GM21717 (cell line): ENCODE data around the gene VMP1.

ENCODE experiments used
- ATAC-seq: cut with Tn5 transposase; IDR thresholded peaks from one replicate; pipeline ENCODE4 v1.9.1; 2021; ENCODE audit warnings: mild to moderate bottlenecking, moderate library complexity; ENCODE audit not compliant: unreplicated experiment

VMP1 gene

DNA sequence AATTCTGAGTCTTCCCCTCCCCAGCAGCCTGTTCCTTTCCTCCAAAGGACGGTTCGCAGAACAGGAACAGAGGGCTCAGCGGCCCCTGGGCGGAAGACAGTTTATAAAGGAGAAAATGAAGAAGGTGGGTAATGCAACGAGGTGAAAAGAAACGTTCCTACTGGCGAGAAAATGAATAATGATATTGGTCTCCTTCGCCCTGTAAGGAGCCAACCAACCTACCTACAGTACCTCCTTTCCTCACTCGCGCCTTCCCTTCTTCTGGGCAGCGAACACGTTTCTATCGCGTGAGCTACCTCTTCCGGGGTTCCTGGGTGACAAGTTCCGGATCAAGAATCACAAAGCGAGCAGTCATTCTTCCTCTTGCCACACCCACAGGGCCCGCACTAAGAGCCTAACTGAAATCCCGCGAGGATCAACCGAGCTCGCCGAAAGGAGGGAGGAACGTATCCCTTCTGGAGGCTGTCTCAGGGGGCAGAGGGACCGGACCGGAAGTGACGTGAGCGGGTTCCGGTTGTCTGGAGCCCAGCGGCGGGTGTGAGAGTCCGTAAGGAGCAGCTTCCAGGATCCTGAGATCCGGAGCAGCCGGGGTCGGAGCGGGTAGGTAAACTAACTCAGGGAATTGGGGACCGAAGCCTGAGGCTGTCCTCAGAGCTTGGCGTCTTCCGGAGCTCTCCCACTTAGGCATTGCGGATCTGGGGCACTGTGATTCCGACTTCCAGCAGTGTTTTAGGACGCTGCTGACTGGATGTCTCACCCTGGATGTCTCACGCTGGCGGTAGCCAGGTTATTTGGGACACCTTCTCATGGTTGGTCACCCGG is at the start of gene VMP1, which contains the start of gene PTRH2:
VMP1 (plus strand) TSS at position 506 of the 822 bp plus-strand sequence. CDS start 23,793 bp downstream, outside the sequence.
PTRH2 (minus strand) TSS at position 282 of the 822 bp plus-strand sequence. CDS start 9,452 bp downstream, outside the sequence.
- ATAC-seq = peak; percentile 95

GRCh38 chr17:59666235-59666634 is 41.2 kb upstream of the VMP1 start:
- no peak for ATAC-seq

DNA sequence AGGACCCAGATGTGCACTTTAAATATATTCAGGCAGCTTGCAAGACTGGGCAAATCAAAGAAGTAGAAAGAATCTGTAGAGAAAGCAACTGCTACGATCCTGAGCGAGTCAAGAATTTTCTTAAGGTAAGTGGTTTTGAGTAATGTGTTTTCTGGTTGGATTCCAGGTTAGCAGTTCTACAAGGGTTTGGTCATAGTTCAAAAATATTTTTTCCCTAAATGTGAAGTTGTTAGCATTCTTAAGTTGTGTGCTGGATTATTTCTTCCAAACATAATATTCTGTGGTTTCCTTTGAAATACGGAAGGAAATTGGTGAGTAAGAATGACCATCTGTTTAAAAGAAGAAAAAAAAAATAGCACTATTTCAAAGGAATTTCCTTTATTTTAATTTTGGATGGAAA is 38.6 kb upstream of the VMP1 start:
- ATAC-seq = no peak

- no peak for ATAC-seq
Measured at GRCh38 chr17:59669411-59669810, 38.0 kb upstream of the VMP1 start.

DNA sequence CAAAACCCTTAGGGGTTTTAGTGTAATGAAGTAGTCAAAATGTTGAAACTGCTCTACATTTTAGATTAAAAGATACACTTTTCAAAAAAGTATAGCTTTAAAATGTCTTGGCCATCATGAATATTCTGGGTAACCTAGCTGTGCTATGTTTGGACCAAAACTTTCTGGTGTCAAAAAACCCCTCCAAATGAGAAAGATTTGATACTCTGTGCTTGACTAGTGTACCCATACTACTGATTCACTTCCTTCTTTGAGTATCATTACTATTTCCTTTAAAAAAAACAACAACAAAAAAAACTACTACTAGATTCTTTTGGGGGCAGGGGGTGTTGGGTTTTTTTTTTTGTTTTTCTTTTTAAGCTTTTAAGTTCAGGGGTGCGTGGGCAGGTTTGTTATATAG is 37.5 kb upstream of the VMP1 start:
- ATAC-seq = no peak

- ATAC-seq = no peak
Measured at GRCh38 chr17:59671386-59671785, 36.1 kb upstream of the VMP1 start.

DNA sequence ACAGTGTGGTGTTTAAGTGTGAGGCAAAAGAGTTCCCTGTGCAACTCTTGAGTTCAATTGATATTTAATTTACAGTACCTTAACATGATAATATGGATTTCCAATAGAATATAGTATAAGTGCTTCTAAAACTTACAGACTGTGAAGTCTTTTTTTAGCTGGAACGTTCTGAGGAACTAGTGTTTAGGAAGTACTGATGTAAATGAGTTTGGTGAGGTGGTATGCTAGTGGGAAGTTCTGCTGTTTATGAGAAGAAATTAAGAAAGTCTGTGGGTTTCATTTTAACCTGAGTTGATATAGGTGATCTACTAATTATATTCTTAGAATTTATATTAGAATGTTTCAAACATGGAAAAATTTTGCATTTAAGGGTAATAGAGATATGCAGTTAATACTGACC is 32.2 kb upstream of the VMP1 start:
- ATAC-seq = no peak

- no peak for ATAC-seq
Measured at GRCh38 chr17:59676716-59677115, 30.7 kb upstream of the VMP1 start.

DNA sequence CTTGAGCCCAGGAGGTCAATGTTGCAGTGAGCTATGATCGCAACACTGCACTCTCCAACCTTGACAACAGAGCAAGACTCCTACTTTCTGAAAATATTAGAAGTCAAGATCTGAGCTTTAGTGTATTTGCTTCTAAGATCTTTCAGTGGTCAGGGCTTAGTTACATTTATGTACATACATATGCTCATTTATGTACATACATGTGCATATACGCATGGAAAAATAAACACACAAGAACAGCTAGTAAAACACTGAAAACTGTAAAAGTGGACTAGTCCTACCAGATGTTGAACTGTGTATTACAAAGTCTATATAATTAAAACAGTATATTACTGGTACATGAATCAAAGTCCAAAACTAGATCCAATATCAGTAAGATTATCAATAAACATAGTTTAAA is 28.5 kb upstream of the VMP1 start:
- ATAC-seq = no peak

- no peak for ATAC-seq
Measured at GRCh38 chr17:59680314-59680713, 27.1 kb upstream of the VMP1 start.

GRCh38 chr17:59683283-59683682 is 24.2 kb upstream of the VMP1 start:
- ATAC-seq = no peak

- no peak for ATAC-seq
Measured at GRCh38 chr17:59684967-59685366, 22.5 kb upstream of the VMP1 start.

DNA sequence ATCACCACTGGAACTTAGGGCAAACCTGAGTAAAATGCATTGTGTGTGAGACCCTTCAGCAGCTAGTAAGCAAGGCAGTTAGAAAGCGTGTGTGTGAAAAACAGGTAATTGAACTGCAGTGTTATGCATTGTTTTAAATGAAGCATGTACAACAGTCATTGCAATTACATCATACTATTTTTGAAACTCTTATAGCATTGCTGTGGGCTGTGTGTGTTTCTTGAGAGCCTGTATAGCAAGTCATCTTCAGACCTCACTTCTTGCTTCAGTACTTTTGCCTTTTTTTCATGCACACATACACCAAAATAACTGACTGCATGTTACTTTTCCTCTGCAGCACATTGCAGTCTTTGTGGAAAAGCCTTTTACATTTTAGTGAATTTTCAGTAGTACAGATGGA is 19.4 kb upstream of the VMP1 start:
- no peak for ATAC-seq

- no peak for ATAC-seq
Measured at GRCh38 chr17:59688496-59688895, 19.0 kb upstream of the VMP1 start.

GRCh38 chr17:59693582-59693981 is 13.9 kb upstream of the VMP1 start:
- ATAC-seq = no peak

- ATAC-seq = no peak
Measured at GRCh38 chr17:59694344-59694743, 13.1 kb upstream of the VMP1 start.

- ATAC-seq = no peak
Measured at GRCh38 chr17:59695945-59696681, 11.3 kb upstream of the VMP1 start.

- no peak for ATAC-seq
Measured at GRCh38 chr17:59696682-59697277, 10.7 kb upstream of the VMP1 start.

DNA sequence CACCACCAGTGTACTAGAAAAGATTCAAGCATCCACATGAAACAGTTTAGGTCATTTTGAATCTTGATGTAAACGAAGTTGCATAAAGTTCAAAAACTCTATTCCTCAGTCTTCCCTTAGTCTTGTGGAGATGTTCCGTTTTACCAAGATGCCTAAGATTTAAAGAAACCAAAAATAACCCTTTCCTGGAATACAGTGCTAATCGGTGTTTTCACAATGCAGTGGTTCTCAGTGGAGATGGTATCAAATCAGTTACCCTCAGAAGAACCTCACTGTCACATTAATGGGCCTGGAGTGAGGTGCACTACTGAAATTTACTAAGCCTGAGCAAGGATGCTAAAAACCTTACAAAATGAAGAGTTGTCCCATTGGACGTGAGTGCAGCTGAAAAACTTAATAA is 9.3 kb upstream of the VMP1 start:
- ATAC-seq = no peak

DNA sequence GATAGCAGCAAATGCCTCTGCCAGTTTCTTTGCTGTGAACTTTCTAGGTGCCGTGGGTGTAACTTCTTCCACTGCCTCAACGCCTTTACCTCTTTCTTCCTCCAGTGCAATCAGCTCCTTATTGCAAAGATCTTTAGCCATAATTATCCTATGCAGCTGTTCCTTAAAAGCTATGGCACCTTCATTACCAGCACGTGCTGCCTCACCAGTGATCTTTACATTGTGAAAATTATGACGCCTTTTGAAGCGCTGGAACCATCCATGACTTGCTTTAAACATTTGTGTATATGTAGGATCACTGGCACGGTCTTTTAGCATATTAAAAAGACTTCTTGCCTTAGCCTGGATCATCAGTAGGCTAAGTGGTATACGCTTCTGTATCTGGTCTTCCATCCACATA is 8.2 kb upstream of the VMP1 start:
- ATAC-seq = no peak

GRCh38 chr17:59699786-59700185 is 7.7 kb upstream of the VMP1 start:
- no peak for ATAC-seq

GRCh38 chr17:59702304-59702703 is 5.2 kb upstream of the VMP1 start:
- ATAC-seq = no peak
